GM10266 (cell line): ENCODE results near the gene TSPYL2.

Experiments
- DNase-seq: peaks from one replicate; pipeline ENCODE4 v3.0.0; 2012; ENCODE audit errors: extremely low spot score
- CTCF ChIP-seq: IDR thresholded peaks from 2 replicates; pipeline ENCODE4 v1.5.1; 2012; ENCODE audit warnings: mild to moderate bottlenecking, low read depth; ENCODE audit not compliant: control insufficient read depth, insufficient read depth; ENCODE audit errors: missing control alignments

Gene TSPYL2

GRCh38 chrX:53081925-53082772 is at the start of gene TSPYL2:
TSPYL2 (plus strand) TSS chrX:53082367; CDS start chrX:53082499, 132 bp downstream.
- DNase-seq = peak; percentile 92
- TF ChIP-seq CTCF = no peak

- no peak for TF ChIP-seq CTCF
- no peak for DNase-seq
Observed at GRCh38 chrX:53036149-53036548, 46.0 kb upstream of the TSPYL2 start.

DNA sequence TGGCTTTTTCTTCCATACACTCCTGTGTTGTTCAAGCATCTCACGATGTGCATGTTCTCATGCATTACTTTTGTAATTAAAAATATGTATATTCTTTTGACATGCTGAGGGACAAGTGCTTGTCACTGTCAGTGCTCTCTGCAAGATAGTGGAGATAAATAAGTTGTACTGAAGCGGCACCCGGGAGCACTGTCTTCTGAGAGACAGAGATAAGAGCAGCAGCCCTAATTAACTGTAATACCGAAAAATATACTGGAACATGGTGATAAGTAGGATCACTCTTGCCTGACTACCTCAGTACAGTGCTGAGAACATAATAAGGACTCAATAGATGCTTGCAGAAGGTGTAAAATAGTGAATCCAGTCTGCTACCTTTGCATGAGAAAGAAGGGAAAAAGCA is 42.9 kb upstream of the TSPYL2 start:
- TF ChIP-seq CTCF = no peak
- DNase-seq = no peak

- no peak for DNase-seq
- TF ChIP-seq CTCF = no peak
Observed at GRCh38 chrX:53044995-53045394, 37.2 kb upstream of the TSPYL2 start.

GRCh38 chrX:53047228-53047627 is 34.9 kb upstream of the TSPYL2 start:
- no peak for TF ChIP-seq CTCF
- no peak for DNase-seq

GRCh38 chrX:53048169-53049126 is 33.7 kb upstream of the TSPYL2 start, which contains the start of gene GPR173:
GPR173 (plus strand) TSS chrX:53048789; CDS start chrX:53076622, 27,833 bp downstream.
- no peak for TF ChIP-seq CTCF
- DNase-seq = no peak
